Left ventricle myocardium inferior (tissue), 1 donor: ENCODE measurements around the gene DPH5. TPM values are rescaled to one million over a fixed set of nuclear protein-coding genes. Genes with fewer than 3 reads are reported as not detected.

Source experiments
- DNase-seq: peaks from one replicate; pipeline ENCODE4 v3.0.0-alpha.2; 2020
- H3K27ac ChIP-seq: fragments of 200-600 bp; replicated peaks from 2 replicates; pipeline ENCODE4 v1.8.0; 2021
- H3K27me3 ChIP-seq: fragments of 200-600 bp; 2 replicates; pipeline ENCODE4 v1.8.0; 2021; ENCODE audit warnings: low read depth
- H3K36me3 ChIP-seq: fragments of 200-600 bp; 2 replicates; pipeline ENCODE4 v1.8.0; 2021
- H3K4me1 ChIP-seq: fragments of 200-600 bp; 2 replicates; pipeline ENCODE4 v1.8.0; 2021
- H3K4me3 ChIP-seq: fragments of 200-600 bp; 2 replicates; pipeline ENCODE4 v1.8.0; 2021; ENCODE audit warnings: mild to moderate bottlenecking, moderate library complexity
- H3K9me3 ChIP-seq: fragments of 200-600 bp; replicated peaks from 2 replicates; pipeline ENCODE4 v1.8.0; 2021
- intact Hi-C: fragments of 100-400 bp; cut with micrococcal nuclease; formaldehyde crosslinking; loops from one replicate; pipeline ENCODE4 v1.11.0; 2022
- total RNA-seq: library from RNA; stranded (reverse); fragmentation: NEBNext Ultra II Directional; extraction: Animal tissue kit (Norgen Biotek cat#: 25700); gene quantifications from one replicate; pipeline ENCODE4 v1.2.1, GENCODE V29; 2021
- TF ChIP-seq, protein P1 (sequence below): fragments of 200-600 bp; IDR thresholded peaks from 2 replicates; pipeline ENCODE4 v1.8.0; 2021; ENCODE audit warnings: antibody characterized with exemption, mild to moderate bottlenecking, borderline replicate concordance
- donor health status: DM: no; HTN: yes; CAD: no; lungs with severe emphysema.

DPH5 gene
- total RNA-seq, 1 donor from 2014 or later, result 40.0 TPM

DNA sequence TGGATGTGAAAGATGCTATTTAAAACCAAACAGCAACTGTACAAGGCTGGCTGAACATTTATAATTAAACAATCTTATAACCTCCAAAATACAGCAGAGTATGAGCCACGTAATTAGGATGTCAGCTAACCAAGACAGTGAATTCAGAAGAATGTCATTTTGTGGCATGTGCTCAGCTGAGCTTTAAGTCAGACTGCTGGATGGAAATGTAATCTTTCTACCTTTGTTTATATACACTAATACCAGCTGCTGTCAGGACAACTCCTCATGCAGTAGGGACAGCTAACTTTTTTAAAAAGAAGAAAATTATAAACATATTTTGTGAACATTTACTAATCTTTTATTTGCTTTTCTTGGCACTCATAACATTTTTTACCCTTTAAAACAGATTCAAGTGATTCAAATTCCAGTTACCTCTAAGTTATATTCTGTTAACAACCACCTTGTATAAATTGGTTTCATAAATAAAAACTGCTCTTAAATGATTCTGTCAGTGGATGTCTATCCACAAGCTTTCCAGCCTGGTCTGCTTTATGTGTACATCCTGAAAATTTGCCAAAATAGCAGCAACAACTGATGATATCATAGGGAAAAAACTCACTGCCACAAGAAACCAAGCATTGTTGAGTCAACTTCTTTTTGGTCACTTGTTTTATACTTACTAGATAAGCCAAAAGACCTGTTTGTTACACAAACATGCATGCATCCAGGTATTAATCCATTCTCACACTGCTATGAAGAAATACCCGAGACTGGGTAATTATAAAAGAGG is 36.1 kb downstream of the DPH5 start:
- Histone ChIP-seq H3K9me3 (no peaks in the 10 kb centered on the region), H3K27ac (no peak overlapping the region), H3K4me1 (peaks cover 8% of the 10 kb centered on the region), H3K27me3 (no peaks in the 10 kb centered on the region), H3K4me3 (no peak overlapping the region), H3K36me3 (peaks cover 38% of the 10 kb centered on the region)
- intact Hi-C loops, result no loop called here
- DNase-seq, result no peak
- TF ChIP-seq, protein P1, sequence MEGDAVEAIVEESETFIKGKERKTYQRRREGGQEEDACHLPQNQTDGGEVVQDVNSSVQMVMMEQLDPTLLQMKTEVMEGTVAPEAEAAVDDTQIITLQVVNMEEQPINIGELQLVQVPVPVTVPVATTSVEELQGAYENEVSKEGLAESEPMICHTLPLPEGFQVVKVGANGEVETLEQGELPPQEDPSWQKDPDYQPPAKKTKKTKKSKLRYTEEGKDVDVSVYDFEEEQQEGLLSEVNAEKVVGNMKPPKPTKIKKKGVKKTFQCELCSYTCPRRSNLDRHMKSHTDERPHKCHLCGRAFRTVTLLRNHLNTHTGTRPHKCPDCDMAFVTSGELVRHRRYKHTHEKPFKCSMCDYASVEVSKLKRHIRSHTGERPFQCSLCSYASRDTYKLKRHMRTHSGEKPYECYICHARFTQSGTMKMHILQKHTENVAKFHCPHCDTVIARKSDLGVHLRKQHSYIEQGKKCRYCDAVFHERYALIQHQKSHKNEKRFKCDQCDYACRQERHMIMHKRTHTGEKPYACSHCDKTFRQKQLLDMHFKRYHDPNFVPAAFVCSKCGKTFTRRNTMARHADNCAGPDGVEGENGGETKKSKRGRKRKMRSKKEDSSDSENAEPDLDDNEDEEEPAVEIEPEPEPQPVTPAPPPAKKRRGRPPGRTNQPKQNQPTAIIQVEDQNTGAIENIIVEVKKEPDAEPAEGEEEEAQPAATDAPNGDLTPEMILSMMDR, result no peak

DNA sequence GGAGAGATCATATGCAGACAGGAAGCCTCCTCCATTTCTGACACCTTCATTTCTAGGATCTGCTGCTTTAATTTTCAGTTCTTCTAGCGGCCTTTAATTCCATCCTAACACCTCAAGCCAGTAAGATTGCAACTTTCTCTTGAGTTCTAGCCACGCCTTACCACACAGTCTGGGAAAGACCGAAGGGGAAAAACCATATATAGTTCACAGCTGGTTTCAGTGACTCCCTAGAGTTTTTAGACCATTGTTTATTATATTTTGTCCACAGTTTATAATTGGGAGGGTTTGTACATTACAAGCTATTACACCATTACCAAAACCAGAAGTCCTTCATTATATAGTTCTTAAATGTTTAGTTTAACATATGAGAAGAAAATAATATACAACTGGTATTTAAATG is 37.5 kb downstream of the DPH5 start:
- no peaks in the 10 kb centered on the region for H3K9me3 ChIP-seq
- H3K4me1 ChIP-seq, result peaks cover 12% of the 10 kb centered on the region
- no peak overlapping the region for H3K27ac ChIP-seq
- intact Hi-C loops, result no loop called here
- TF ChIP-seq, protein P1, result no peak
- H3K4me3 ChIP-seq, result no peak overlapping the region
- H3K36me3 ChIP-seq, result peaks cover 38% of the 10 kb centered on the region
- DNase-seq, result no peak
- H3K27me3 ChIP-seq, result no peaks in the 10 kb centered on the region

DNA sequence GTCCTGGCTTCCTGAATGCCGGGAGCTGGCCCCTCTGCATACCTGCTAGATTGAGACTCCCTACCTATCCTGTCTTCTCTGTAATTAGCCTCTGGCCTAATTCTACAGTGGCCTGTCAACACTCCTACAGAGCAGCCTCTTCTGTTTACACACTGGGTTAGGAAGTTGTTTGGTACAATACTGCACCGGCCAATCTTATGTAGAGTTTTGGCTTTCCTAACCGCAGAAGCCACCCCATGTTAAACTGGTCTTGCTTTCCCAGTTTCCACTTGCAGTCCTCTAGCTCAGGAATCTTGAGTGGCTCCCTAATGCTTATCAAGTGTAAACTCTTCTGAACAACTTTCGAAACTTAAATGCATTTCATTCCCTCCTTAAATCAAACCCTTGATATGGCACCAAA is 42.8 kb downstream of the DPH5 start:
- no peak for DNase-seq
- H3K4me1 ChIP-seq, result peaks cover 13% of the 10 kb centered on the region
- no peak overlapping the region for H3K27ac ChIP-seq
- H3K4me3 ChIP-seq, result no peak overlapping the region
- H3K9me3 ChIP-seq, result no peaks in the 10 kb centered on the region
- intact Hi-C loops, result no loop called here
- TF ChIP-seq, protein P1, result no peak
- H3K36me3 ChIP-seq, result peaks cover 3% of the 10 kb centered on the region
- no peaks in the 10 kb centered on the region for H3K27me3 ChIP-seq

DNA sequence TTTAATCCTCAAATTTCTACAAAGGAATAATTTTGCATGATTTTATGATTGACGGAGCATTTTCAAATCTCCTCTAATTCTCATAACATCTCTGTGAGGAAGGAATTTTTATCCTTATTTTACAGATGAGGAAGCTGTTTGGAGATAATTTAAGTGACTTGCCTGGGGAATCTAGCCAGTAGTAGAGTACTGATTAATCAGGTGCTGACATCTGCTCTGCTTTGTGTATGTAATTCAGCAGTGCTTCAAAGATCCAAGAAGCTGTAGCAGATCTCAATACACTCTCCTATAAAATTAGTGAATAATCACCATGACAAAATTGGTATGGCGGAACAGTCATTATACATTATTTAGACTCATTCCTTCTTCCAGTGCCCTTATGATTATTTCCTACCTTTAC is 46.0 kb downstream of the DPH5 start:
- Histone ChIP-seq H3K4me1 (peaks cover 13% of the 10 kb centered on the region), H3K36me3 (peaks cover 26% of the 10 kb centered on the region), H3K27ac (no peak overlapping the region), H3K9me3 (no peaks in the 10 kb centered on the region), H3K4me3 (no peak overlapping the region), H3K27me3 (no peaks in the 10 kb centered on the region)
- intact Hi-C loops, result no loop called here
- no peak for DNase-seq
- TF ChIP-seq, protein P1, result no peak

DNA sequence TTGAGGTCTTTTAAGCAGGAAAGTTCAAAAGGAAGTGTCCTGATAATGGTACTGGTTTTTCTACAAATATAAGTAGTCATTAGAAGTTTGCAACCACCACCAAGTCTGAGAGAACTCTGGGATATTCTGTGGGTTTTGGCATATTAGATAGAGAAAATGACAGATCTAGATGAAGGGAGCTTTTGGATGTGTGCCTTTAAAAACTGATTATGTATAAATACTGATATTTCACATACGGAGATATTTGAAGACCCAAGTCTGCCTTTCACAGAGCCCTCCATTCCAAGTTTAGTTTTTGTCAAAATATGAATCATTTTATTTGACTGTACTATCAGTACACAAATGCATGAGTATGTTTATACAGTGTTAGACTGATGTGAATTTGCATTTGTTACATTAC is 48.6 kb downstream of the DPH5 start:
- no peaks in the 10 kb centered on the region for H3K9me3 ChIP-seq
- no peak overlapping the region for H3K4me3 ChIP-seq
- no peak for DNase-seq
- TF ChIP-seq, protein P1, result no peak
- no peaks in the 10 kb centered on the region for H3K27me3 ChIP-seq
- H3K27ac ChIP-seq, result no peak overlapping the region
- intact Hi-C loops, result no loop called here
- no peaks in the 10 kb centered on the region for H3K4me1 ChIP-seq
- peaks cover 26% of the 10 kb centered on the region for H3K36me3 ChIP-seq
